ENCODE measurements around the gene SH3BP5.

- TF ChIP-seq CTCF (conservative IDR thresholded peaks at IDR 0.05 in 1 of 2, IDR thresholded peaks at IDR 0.05 in 1 of 2; ENCODE audit: extremely low read depth in 1 of 2, insufficient read depth in 1 of 2, low read depth in 1 of 2, low read length in 2 of 2) (no peak), EZH2 (IDR thresholded peaks at IDR 0.05; ENCODE audit: borderline replicate concordance, low read length) (no peak)
Observed at GRCh38 chr3:15342945-15343344, 10.6 kb upstream of the SH3BP5 start.

All from mammary epithelial cell (primary cell).